Sigmoid colon (tissue), 7 donors: Measurements from ENCODE around the gene EXOC6B. TPM values are rescaled to one million over a fixed set of nuclear protein-coding genes. Genes with fewer than 3 reads are reported as not detected.

Experiments
- DNase-seq: peaks from one replicate; pipeline ENCODE4 v3.0.0-alpha.2; 2019
- H3K27ac ChIP-seq, 4 donors: fragments of 200-600 bp; sonication (generic); one replicate each; pipeline ENCODE4 v1.5.1; 2016 to 2019; ENCODE audit warnings: mild to moderate bottlenecking in 1 of 4
- H3K27me3 ChIP-seq, 3 donors: fragments of 200-600 bp; sonication (generic); one replicate each; pipeline ENCODE4 v1.5.1; 2019; ENCODE audit warnings: mild to moderate bottlenecking in 1 of 3
- H3K36me3 ChIP-seq, 4 donors: fragments of 200-600 bp; sonication (generic); one replicate each; pipeline ENCODE4 v1.5.1; 2016 to 2019
- H3K4me1 ChIP-seq, 4 donors: fragments of 200-600 bp; sonication (generic); one replicate each; pipeline ENCODE4 v1.5.1; 2017 to 2019
- H3K4me3 ChIP-seq, 4 donors: fragments of 200-600 bp; sonication (generic); one replicate each; pipeline ENCODE4 v1.5.1; 2017 to 2019; ENCODE audit warnings: mild to moderate bottlenecking in 2 of 4, moderate library complexity in 1 of 4
- H3K9me3 ChIP-seq, 4 donors: fragments of 200-600 bp in 3 of 4; sonication (generic) in 3 of 4; one replicate each; pipeline versions ENCODE4 v1.5.1 to v1.6.1; 2013 to 2019
- CTCF ChIP-seq, 4 experiments: fragments of 450-650 bp in 3 of 4; fragments of 200-600 bp in 1 of 4; IDR thresholded peaks; one replicate each; pipeline ENCODE4 v1.5.1; 2016 to 2019; ENCODE audit warnings: antibody characterized with exemption in 4 of 4, mild to moderate bottlenecking in 3 of 4, moderate library complexity in 2 of 4
- EP300 ChIP-seq, 4 donors: sonication (generic); formaldehyde crosslinking; IDR thresholded peaks; one replicate each; pipeline ENCODE4 v1.6.1; 2017; ENCODE audit warnings: antibody characterized with exemption in 4 of 4
- POLR2A ChIP-seq, 2 donors: fragments of 450-650 bp; IDR thresholded peaks; one replicate each; pipeline ENCODE4 v1.6.1; 2016; ENCODE audit warnings: antibody characterized with exemption in 2 of 2, mild to moderate bottlenecking in 2 of 2, moderate library complexity in 2 of 2
- POLR2AphosphoS5 ChIP-seq, 4 donors: sonication (generic); formaldehyde crosslinking; IDR thresholded peaks; one replicate each; pipeline ENCODE4 v1.6.1; 2017; ENCODE audit warnings: antibody characterized with exemption in 4 of 4
- WGBS, 2 donors: extraction: QIAGEN DNeasy Blood & Tissue Kit; methylation state at CpG; one replicate each; pipeline ENCODE4 v1.1.7; 2013; 5-methylcytosine and 5-hydroxymethylcytosine counted together
- intact Hi-C: fragments of 100-400 bp; cut with DNase I; formaldehyde crosslinking; loops from one replicate; pipeline ENCODE4 v1.15.1; 2023
- polyA plus RNA-seq, 3 donors: library from polyadenylated mRNA; stranded (reverse); fragments of 200-250 nt; gene quantifications; one replicate each; pipeline ENCODE4 v1.2.3, GENCODE V29; 2013
- total RNA-seq, 4 donors: library from RNA; depleted of rRNA; stranded (reverse); fragments of >200 nt; gene quantifications; one replicate each; pipeline ENCODE4 v1.1.0, GENCODE V29; 2016
- donor health status: healthy with polysubstance abuse.
- donor health status: Bipolar disorder and iron deficiency.
- donor health status: healthy.

The EXOC6B gene
- total and polyA plus RNA-seq, 7 donors: 5.0 to 46.1 (median 25.3) TPM

DNA sequence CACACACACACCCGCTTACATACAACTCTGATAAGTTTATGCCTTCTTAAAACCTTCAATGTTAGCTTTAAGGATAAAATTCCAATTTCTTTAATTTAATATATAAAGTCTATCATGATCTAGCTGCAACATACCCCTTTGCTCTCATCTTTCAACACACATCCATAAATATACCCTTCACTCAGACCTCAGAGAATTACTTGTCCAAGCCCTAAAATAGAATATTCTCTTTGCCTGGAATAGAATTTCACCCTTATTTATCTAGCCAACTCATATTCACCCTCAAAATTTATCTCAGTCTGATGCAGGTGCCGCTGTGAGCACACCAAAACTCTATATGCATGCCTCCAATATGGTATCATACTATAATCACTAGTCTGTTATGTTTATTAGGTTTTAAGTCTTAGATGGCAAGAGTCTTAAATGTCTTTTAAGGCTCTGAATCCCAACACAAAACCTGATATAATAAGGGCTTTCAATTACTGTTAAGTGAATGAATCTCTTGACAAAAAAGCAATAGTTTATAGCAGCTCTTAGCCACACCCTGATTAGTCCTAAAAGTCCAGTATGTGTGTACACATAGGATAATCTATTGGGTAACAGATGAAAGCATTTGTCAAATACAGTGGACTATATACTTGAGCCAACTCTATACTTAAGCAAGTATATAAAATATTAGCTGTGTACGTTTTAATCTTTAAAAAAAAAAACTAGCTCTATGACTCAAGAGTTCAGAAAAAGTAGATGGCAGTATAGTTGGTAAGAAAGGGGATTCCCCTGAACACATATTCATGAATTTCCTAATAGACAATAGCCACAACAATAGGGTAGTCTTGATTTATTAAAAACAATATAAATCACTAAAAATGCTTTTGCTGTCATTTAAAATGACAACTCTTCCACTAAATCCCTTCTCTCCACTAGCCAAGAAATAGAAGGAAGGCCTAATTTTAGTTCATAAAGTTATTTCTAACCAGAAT, 144.5 kb downstream of the EXOC6B start:
- no peak for DNase-seq
- Histone ChIP-seq H3K4me3 (no peak overlapping the region), H3K4me1 (peaks cover 0 to 3% (median 0%) of the 10 kb centered on the region in 4 donors), H3K27ac (no peak overlapping the region), H3K27me3 (no peaks in the 10 kb centered on the region), H3K36me3 (no peaks in the 10 kb centered on the region), H3K9me3 (no peaks in the 10 kb centered on the region)
- 68 to 79% methylated on average over 3 of the region's 3 CpGs for WGBS, 2 donors
- TF ChIP-seq POLR2AphosphoS5 (IDR thresholded peaks at IDR 0.05) (no peak), CTCF (IDR thresholded peaks at IDR 0.05) (no peak), POLR2A (IDR thresholded peaks at IDR 0.05) (no peak), EP300 (IDR thresholded peaks at IDR 0.05) (no peak)
- intact Hi-C loops: no loop called here

DNA sequence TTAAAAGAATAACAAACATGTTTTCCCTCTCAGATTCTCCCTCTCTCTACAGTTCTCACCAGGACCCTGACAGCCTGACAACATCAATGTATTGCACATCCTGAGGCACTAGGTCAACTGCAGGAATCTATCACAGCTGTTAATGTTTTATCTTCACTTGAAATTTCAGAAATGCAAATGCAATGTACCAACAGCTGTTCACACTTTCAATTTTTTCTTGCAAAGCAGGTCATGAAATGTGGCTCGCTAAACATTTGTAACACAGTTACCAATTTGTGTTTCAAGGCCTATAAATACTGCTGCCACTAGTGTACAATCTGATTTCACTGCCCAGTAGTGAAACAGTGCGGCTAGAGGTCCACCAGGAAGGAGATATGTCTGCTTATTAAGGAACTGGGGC, 147.8 kb downstream of the EXOC6B start:
- H3K27ac ChIP-seq: no peak overlapping the region
- 85 to 92% methylated on average over 2 of the region's 2 CpGs for WGBS, 2 donors
- H3K4me1 ChIP-seq: peaks cover 0 to 6% (median 2%) of the 10 kb centered on the region in 4 donors
- H3K4me3 ChIP-seq: no peak overlapping the region
- TF ChIP-seq POLR2AphosphoS5 (IDR thresholded peaks at IDR 0.05): no peak
- TF ChIP-seq EP300 (IDR thresholded peaks at IDR 0.05): no peak
- intact Hi-C loops: no loop called here
- H3K36me3 ChIP-seq: no peaks in the 10 kb centered on the region
- no peak for DNase-seq
- no peaks in the 10 kb centered on the region for H3K27me3 ChIP-seq
- no peaks in the 10 kb centered on the region for H3K9me3 ChIP-seq

- no peak for DNase-seq
- no peak for TF ChIP-seq CTCF (IDR thresholded peaks at IDR 0.05)
- no peak for TF ChIP-seq EP300 (IDR thresholded peaks at IDR 0.05)
- no peak for TF ChIP-seq POLR2AphosphoS5 (IDR thresholded peaks at IDR 0.05)
- TF ChIP-seq POLR2A (IDR thresholded peaks at IDR 0.05): no peak
- no peaks in the 10 kb centered on the region for H3K9me3 ChIP-seq
- intact Hi-C loops: no loop called here
- H3K27ac ChIP-seq: no peak overlapping the region
- no peaks in the 10 kb centered on the region for H3K36me3 ChIP-seq
- H3K27me3 ChIP-seq: no peaks in the 10 kb centered on the region
- H3K4me1 ChIP-seq: peaks cover 0 to 6% (median 2%) of the 10 kb centered on the region in 4 donors
- WGBS, 2 donors: 70 to 71% methylated on average over 5 of the region's 5 CpGs
- H3K4me3 ChIP-seq: no peak overlapping the region
Measured at GRCh38 chr2:72676341-72677025, 149.3 kb downstream of the EXOC6B start.

- H3K27ac ChIP-seq: no peak overlapping the region
- H3K4me3 ChIP-seq: no peak overlapping the region
- DNase-seq: no peak
- no peaks in the 10 kb centered on the region for H3K9me3 ChIP-seq
- no peak for TF ChIP-seq EP300 (IDR thresholded peaks at IDR 0.05)
- no peak for TF ChIP-seq POLR2AphosphoS5 (IDR thresholded peaks at IDR 0.05)
- TF ChIP-seq POLR2A (IDR thresholded peaks at IDR 0.05): no peak
- no peak for TF ChIP-seq CTCF (IDR thresholded peaks at IDR 0.05)
- no peaks in the 10 kb centered on the region for H3K27me3 ChIP-seq
- intact Hi-C loops: no loop called here
- no peaks in the 10 kb centered on the region for H3K36me3 ChIP-seq
- peaks cover 0 to 6% (median 2%) of the 10 kb centered on the region in 4 donors for H3K4me1 ChIP-seq
- 54 to 80% methylated on average over 8 of the region's 8 CpGs for WGBS, 2 donors
Measured at GRCh38 chr2:72674982-72675915, 150.6 kb downstream of the EXOC6B start.
